Karpas-422 (cell line): Measurements from ENCODE around the gene FAAP100. TPM values are rescaled to one million over a fixed set of nuclear protein-coding genes. Genes with fewer than 3 reads are reported as not detected.

ENCODE experiments used
- small RNA-seq: library from RNA; depleted of rRNA; stranded (forward); fragments of <200 nt; gene quantifications from one replicate; pipeline ENCODE3, GENCODE V24; 2014
- total RNA-seq: library from RNA; depleted of rRNA; stranded (reverse); fragments of >200 nt; shearing (Covaris generic); gene quantifications from 2 replicates; pipeline ENCODE4 v1.2.3, GENCODE V29; 2014; ENCODE audit warnings: low replicate concordance; rRNA removed

The FAAP100 gene
- total RNA-seq, 1 experiment from 2014 or later, result 14.8 TPM

Small RNA genes within 50 kb of the gene (small RNA-seq; reads per million reads assigned to genes)
- gene RF00019, result not detected

Other genes starting within 250 kb of the FAAP100 start
- not detected in 2 replicates for gene BAHCC1, start 156.9 kb downstream of the FAAP100 start, total RNA-seq
- gene ACTG1, start 39.6 kb downstream of the FAAP100 start, total RNA-seq, result 2,634 and 2,913 TPM in 2 replicates
- gene FSCN2, start 24.0 kb downstream of the FAAP100 start, total RNA-seq, result 0.63 and 1.2 TPM in 2 replicates
- gene NPLOC4, start 84.8 kb upstream of the FAAP100 start, total RNA-seq, result 32.4 and 50.3 TPM in 2 replicates
- gene TSPAN10, start 84.8 kb upstream of the FAAP100 start, total RNA-seq, result 1.5 and 1.7 TPM in 2 replicates
- 1.6 and 2.7 TPM in 2 replicates for gene PDE6G, start 104.2 kb upstream of the FAAP100 start, total RNA-seq
- gene OXLD1, start 114.3 kb upstream of the FAAP100 start, total RNA-seq, result 78.7 and 122 TPM in 2 replicates
- gene CCDC137, start 114.4 kb upstream of the FAAP100 start, total RNA-seq, result 8.1 and 31.9 TPM in 2 replicates
- gene ARL16, start 131.4 kb upstream of the FAAP100 start, total RNA-seq, result 22.4 and 40.7 TPM in 2 replicates
- gene HGS, start 131.7 kb upstream of the FAAP100 start, total RNA-seq, result 57.2 and 90.1 TPM in 2 replicates
- gene MRPL12, start 151.0 kb upstream of the FAAP100 start, total RNA-seq, result 13.6 and 39.8 TPM in 2 replicates
- gene SLC25A10, start 159.9 kb upstream of the FAAP100 start, total RNA-seq, result 8.6 and 15.0 TPM in 2 replicates